OCI-LY1 (cell line): ENCODE results near the gene TMEM52B.

ENCODE experiments used
- CTCF ChIP-seq: fragments of 200-600 bp; sonication (generic), shearing (Covaris generic); IDR thresholded peaks from 2 replicates; pipeline ENCODE4 v1.5.1; 2017; ENCODE audit warnings: mild to moderate bottlenecking, antibody characterized with exemption, low read length, moderate library complexity, mixed read lengths
- EZH2 ChIP-seq: fragments of 200-600 bp; sonication (generic), shearing (Covaris generic); IDR thresholded peaks from 2 replicates; pipeline ENCODE4 v1.8.0; 2017; ENCODE audit warnings: borderline replicate concordance, mixed run types, mild to moderate bottlenecking, antibody characterized with exemption, low read length, moderate library complexity, mixed read lengths

DNA sequence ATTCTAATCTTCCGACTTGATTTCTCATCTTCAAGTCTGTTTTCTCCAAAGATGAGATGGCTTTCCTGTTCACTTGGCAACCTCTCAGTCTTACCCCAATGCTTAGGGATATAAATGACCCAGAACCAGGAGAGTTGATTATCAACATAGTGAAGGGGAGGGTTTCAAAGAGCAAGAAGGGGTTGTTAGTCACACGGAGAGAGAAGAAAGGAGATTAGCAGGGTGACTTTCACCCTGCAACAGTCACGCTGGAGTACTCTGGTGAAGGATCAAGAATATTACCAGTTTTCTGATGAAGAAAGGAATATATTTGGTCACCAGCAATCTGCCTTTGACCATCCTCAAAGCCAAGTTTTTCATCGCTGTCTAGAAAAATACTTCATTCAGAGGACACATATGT, at the start of gene TMEM52B:
- TF ChIP-seq CTCF (no peak), EZH2 (no peak)
